Loucy (cell line): Measurements from ENCODE around the gene VDAC1.

Experiments
- CTCF ChIP-seq: fragments of 200-600 bp; sonication (generic); conservative IDR thresholded peaks from 2 replicates; pipeline ENCODE4 v1.5.1; 2014; ENCODE audit warnings: mild to moderate bottlenecking, antibody characterized with exemption, low read length
- EZH2phosphoT487 ChIP-seq: fragments of 200-600 bp; IDR thresholded peaks from 2 replicates; pipeline ENCODE4 v1.6.1; 2018; ENCODE audit warnings: antibody characterized with exemption, mild to moderate bottlenecking, moderate library complexity, borderline replicate concordance

DNA sequence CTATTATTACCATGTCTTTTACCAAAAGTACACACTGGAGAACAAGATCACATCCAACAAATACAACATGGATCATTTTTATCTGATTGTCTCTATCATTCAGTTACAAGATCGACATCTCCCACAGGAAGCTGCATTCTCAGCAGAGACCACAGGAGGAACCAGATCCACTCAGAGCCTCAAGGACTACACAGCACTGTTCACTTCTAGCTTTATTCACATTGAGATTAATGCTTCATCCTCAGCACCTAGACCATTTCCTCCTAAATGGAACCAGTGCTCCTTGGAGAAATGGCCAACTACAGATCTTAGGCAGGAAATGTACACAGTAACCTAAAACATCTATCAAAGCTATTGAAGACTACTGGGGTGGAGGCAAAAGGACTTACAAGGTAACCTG is 23.1 kb downstream of the VDAC1 start:
- TF ChIP-seq CTCF (no peak), EZH2phosphoT487 (no peak)
